GM20431 (cell line): ENCODE results near the gene CMTM5.
"Not testable (repeated sequence)": the region's sequence is repeated elsewhere in the genome, so short reads cannot be mapped to it uniquely, and the experiment has no call there.

Source experiments
- in situ Hi-C: fragments of 300-500 bp; cut with MseI, MboI; formaldehyde crosslinking; loops from one replicate; pipeline ENCODE4 v1.15.0; 2020; ENCODE audit warnings: low sequenced_read_pairs; ENCODE audit not compliant: unreplicated experiment

The CMTM5 gene

GRCh38 chr14:23409966-23410635, 33.3 kb downstream of the CMTM5 start:
- in situ Hi-C loops = no loop called here

GRCh38 chr14:23411563-23412525, 35.0 kb downstream of the CMTM5 start:
- in situ Hi-C loops = no loop called here

GRCh38 chr14:23413681-23414080, 36.8 kb downstream of the CMTM5 start:
- in situ Hi-C loops = no loop called here

- in situ Hi-C loops = no loop called here
These were observed 37.4 kb downstream of the CMTM5 start for GRCh38 chr14:23414254-23414653.

GRCh38 chr14:23414906-23415820, 38.3 kb downstream of the CMTM5 start:
- in situ Hi-C loops = no loop called here

- in situ Hi-C loops = no loop called here
These were observed 39.3 kb downstream of the CMTM5 start for GRCh38 chr14:23415821-23416778.

GRCh38 chr14:23416801-23417200, 40.0 kb downstream of the CMTM5 start:
- in situ Hi-C loops = no loop called here

- in situ Hi-C loops = not testable (repeated sequence)
These were observed 40.4 kb downstream of the CMTM5 start for GRCh38 chr14:23417269-23417668.

GRCh38 chr14:23418021-23418420, 41.2 kb downstream of the CMTM5 start:
- in situ Hi-C loops = no loop called here

GRCh38 chr14:23419646-23420045, 42.8 kb downstream of the CMTM5 start:
- in situ Hi-C loops = not testable (repeated sequence)

- in situ Hi-C loops = no loop called here
These were observed 44.7 kb downstream of the CMTM5 start for GRCh38 chr14:23421594-23421993.

- in situ Hi-C loops = no loop called here
These were observed 46.8 kb downstream of the CMTM5 start for GRCh38 chr14:23423657-23424056.

GRCh38 chr14:23425169-23425568, 48.3 kb downstream of the CMTM5 start:
- in situ Hi-C loops = no loop called here

GRCh38 chr14:23425798-23426197, 49.0 kb downstream of the CMTM5 start:
- in situ Hi-C loops = not testable (repeated sequence)

GRCh38 chr14:23428686-23429495, 52.0 kb downstream of the CMTM5 start:
- in situ Hi-C loops = no loop called here
